Stimulated activated CD4-positive, alpha-beta T cell treated with anti-CD3 and anti-CD28 coated beads, TNF-alpha, amount 100 ng/mL, for 1 hour (primary cell): ENCODE measurements around the gene ITIH3.

Experiments
- DNase-seq, 3 donors: peaks; one replicate each; pipeline ENCODE4 v3.0.0-alpha.2; 2020; ENCODE audit warnings: low read depth in 3 of 3, low spot score in 1 of 3

Gene ITIH3

DNA sequence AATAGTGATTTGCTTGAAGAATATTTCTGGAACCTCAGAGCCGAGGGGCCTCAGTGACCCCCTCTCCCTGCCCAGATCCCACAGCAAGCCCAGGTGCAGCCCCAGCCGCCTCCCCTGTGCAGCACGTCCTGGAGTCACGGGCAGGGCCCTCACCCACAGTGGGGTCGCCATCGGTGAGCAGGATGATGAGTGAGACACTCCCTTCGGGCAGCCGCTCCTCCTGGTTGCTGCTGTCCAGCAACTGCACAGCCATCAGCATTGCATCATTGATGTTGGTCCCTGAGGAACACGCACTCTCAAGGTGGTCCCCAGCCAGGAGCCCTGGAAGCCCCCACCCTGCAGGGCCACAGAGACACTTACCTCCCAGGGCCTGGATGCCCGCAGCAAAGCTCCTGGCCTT lies 29.4 kb downstream of the ITIH3 start:
- no peak for DNase-seq

DNA sequence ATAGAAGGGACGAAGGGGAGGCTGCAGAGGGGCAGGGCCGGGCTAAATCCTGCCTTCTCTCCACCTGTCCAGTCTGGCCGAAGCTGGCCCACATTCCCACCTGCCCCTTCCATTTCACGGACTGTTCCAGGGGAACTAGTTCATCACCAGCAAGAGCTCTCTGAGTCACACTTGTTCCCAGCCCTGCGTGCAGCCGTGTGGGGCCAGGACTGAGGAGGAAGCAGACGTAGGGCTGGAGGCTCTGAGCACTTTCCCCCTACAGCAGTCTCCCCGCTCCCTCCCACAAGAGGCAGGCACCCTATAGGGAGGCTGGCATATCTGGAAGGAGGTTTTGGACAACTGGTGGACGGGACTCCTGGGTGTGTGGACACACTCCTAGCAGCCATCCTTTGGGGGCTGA lies 32.8 kb downstream of the ITIH3 start:
- no peak for DNase-seq

DNA sequence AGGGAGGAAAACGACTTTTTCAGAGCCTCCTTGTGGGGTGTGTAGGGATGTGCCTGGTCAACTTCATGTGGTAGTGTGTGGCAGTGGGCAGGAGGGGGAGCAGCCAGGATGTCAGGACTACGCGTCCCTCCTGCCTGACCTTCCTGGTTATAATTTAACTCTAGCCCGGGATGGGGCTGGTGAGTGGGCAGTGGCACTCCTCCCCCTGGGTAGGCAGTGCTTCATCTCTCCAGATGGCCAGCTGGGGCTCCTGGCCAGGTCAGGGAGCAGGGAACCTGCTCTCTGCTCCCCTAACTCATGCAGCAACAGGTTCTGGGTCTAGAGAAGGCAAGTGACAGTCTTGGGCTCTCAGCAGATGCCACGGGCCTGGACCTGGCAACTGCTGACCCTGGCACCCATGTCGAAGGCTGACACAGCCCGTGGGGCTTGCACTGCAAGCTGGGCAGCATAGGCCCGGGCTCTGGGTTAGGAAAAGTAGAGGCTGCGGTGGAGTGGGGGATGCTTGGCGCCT lies 33.3 kb downstream of the ITIH3 start:
- no peak for DNase-seq

DNA sequence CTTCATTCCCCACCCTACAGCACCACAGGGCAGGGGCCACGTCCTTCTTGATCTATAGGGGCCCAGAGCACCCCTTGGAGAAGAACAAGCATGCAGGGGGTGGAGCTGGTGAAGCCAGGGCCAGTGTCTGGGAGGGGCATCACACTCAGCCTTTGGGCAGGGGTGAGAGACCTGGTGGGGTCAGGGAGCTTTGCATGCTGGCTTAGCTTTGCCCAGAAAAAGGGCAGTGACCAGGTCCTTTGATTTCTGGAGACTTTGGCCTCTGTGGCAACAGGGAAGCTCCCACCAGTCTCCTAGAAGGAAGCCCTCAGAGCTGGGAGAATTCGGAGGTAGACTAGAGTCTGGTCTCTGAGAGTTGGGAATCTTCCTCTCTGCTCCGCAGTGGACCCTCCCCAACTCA lies 34.9 kb downstream of the ITIH3 start:
- DNase-seq = no peak

DNA sequence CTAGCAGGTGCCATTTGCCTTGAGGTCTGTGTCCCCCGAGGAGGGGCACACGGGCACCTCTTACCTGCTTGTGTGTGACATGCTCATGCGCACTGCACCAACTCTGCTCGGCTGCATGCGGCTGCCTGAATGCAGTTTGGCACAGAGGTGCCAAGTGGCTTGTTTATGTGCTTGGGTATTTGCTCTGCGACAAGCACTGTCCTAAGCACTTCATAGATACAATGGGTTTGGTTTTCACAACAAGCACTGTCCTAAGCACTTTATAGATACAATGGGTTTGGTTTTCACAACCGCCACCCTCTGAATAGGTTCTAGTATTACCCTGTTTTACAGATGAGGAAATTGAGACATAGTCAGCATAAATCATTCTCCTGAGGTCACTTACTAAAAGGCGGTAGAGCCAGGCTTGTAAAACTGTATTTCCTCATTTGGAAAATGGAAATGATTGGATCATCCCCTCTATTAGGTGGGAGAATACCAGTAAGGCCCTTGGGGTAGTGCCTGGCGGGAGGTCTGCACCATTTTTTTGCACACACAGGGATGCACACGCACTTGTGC lies 35.4 kb downstream of the ITIH3 start:
- DNase-seq = no peak

DNA sequence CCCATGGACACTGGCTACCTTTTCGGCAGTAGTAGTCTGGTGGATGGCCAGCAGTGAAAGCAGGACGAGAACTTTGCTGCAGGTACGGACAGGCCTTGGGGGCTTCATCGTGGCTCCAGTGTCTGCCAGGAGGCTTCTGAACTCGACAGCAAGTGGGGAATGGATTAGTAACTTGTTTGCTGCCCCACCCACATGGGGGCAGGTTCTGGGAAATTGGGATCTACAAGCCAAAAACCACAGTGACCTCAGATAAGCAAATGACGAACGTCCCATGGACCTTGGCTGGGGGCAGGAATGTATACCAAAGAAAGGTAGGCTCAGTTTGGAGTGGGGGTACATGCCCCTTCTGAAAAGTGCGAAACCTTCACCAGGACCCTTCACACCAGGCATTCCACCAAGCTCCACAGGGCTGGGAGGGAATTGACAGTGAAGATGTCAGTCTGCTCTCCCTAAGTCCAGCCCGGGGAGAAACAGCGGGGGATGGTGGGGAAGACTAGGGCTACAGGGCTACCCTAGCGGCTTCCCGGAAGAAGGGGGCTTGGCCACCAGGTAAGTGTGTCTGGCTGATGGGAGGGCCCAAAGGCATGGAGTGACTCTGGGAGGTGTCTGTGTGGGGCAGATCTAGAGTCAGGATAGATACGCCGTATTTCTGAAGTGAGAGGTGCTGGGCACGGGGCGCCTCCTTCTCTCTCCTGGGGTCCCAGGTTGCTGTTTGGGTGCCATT lies 36.1 kb downstream of the ITIH3 start, which contains the start of gene ITIH4:
TSS of gene ITIH4 (minus strand) at position 138 of the 724 bp plus-strand sequence. CDS start at position 108, 30 bp downstream.
- no peak for DNase-seq

DNA sequence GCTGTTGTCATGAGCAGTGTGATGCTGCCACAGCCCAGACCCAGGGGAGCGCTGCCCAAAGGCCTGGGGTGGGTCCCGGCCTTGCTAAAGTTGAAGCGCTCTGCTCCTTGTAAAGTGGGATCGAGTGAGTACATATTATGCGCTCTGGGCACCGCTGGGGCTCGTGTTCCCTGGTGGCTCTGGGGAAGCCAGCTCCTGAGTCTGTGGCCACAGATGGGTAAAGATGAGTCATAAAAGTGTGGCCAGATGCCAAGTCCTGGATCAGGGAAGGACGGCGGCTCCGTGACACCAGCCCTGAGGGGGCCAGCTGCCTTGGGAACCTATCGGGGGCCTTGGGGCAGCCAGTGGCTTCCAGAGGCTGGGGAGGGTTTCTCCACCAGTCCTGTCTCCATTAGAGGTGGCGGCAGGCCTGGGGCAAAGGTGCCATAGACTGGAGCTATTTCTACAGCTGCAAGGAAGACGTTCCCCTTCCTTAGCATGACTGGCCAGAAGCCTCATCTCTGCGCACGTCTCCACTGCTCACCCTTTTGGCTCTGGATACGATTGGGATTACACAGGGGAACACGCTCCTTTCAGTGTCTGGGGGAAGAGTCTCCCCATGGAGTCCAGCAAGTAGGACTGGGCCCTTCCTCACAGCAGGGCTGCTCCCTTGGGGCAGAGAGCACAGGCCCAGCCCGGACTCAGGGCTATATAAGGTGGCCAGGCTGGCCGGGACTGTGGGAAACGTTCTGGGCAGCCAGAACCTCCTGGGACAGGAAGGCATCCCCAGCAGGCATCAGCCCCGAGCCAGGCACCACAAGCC lies 37.1 kb downstream of the ITIH3 start:
- no peak for DNase-seq

DNA sequence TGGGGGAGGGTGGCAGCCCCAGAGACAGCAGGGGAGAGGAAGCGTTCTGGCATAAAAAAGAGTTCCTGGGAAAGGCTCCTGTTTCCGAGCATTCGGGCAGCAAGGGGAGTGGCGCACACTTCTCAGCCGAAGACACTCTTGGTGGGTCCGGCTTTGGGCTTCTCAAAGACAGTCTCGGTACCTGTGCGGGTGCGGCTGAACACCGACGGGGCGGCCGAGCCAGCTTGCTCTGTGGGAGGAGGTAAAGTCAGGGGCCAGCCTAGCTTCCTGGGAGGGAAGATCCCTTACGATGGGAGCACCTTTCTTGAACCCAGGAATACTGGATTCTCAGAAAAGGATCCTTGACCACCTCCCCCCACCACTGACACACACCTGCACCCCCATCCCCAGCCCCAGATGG lies 38.6 kb downstream of the ITIH3 start:
- DNase-seq = no peak

DNA sequence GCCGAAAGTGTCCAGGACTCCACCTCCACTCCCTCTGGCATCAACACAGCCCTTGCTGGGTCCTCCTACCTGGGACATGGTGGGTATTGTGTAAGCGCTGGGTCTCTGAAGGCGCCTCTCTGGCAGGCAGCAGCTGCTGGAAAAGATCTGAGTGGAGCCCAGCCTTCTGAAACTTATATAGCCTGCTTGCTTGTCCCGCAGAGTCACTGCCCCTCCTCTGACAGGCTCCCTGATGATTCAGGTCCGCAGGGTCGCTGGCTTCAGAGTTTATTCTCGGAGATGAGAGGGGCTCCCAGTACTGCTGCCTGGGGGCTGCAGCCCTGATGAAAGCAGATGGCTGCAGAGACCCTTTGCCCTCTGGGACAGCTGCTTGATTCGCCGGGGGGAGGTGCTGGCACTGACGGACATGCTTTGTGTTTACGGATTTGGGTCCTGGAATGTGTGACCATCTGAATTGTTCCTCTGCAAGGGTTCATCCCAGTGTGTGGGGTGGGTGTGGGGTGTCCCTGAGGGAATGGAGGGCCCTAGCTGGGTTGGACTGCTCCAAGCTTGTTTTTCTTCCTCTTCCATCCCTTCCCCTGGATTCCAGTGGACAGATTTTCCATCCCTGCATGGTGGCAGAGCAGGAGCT lies 40.4 kb downstream of the ITIH3 start, which contains the start of gene MUSTN1:
TSS of gene MUSTN1 (minus strand) at position 149 of the 631 bp plus-strand sequence. CDS start at position 78, 71 bp downstream.
- no peak for DNase-seq

DNA sequence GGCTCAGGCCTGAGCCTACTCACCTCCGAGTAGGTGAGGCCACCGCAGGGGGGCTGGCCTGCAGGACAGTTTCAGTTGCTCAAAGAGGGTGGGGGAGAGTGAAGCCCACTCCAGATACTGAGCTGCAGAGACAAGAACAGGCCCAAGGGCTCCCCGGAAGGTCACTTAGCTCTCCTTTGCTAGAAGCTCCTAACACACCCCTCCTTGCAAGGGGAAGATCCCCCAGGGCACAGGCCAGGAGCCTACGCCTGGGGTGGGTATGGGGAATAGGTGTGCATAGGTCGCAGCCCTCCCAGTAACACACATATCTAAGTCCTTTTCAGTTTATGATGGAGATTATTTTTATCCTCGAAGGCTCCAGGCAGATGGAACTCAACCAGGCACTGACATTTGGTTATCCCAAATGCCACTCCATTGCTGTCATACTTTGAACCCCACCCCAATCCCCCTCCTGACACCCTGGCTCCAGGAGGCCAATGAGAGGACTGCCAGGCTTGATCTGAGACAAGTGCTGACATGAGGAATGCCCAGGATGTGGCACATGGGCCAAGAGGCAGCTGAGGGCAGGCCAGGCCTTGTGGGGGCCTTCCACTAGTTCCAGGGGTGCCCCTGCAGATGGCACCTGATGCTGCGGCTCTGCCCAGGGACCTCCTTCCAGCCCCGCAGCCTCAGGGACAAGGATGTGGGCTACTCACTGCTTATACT lies 41.3 kb downstream of the ITIH3 start:
- no peak for DNase-seq

DNA sequence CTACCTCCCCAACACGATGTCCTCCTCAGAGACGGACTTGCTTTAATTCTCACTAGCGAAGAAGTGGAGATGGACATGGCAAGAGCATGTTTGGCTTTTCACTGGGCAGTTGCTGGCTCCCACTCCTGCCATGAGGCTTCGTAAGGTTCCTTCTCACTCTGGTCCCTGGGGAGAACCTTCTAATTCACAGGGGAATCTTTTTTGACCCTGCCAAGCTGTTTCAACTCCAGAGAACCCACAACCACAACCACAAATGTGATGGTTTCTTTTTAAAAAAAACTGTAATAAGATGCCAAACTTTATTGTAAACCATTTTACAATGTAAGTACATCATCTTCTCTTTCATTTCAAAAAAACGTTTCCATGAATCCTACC lies 41.9 kb downstream of the ITIH3 start:
- DNase-seq = no peak

DNA sequence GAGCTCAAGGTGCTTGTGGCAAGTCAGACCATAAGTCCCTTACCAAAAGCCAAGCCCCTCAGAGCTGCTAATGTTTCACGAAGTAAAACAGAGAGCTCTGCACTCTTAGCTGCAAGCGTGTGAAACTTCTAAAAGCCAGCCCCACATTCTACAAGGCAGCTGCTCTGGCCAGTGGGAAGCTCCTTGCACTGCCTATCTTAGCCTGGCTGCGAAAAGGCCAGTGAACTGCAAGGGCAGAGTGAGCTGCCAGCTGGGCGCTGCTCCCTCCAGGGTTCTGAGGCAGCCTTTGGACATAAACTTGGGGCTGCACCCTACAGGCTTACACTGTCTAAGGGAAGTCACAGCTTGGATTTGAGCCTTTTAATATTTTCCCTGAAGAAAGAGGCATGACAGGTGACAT lies 42.4 kb downstream of the ITIH3 start:
- no peak for DNase-seq

DNA sequence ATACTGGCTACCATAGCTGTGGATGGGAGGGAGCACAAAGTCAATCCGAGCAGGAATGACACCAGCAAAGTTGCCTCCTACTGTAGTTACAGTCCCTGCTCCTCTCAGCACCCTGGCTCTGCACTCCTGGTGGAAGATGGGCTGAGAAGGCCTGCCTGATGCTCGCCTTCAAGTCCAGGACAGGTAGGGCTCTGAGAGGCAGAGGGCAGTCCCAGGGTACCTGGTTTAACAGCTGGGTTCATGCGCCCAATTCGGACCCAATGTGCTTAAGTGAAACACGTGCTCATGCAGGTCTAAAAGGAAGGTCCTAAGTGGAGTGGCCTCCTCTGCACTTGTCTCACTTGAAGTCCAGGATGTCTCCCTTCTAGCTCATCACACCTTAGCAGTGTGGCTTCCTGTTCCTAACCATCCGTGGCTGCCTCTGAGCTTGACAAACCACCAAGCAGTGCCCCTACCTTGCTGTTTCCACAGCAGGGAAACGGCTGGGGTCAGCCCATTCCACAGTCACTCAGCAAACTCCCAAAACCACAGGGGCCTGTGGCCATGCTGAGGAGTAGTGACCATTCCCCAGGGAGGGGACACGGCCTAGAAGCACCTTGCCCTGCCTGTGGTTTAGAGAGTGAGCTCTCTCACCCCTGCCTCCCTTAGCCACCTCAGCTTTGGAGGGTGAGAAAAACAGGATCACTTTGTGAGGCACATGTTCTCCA lies 44.1 kb downstream of the ITIH3 start:
- no peak for DNase-seq

DNA sequence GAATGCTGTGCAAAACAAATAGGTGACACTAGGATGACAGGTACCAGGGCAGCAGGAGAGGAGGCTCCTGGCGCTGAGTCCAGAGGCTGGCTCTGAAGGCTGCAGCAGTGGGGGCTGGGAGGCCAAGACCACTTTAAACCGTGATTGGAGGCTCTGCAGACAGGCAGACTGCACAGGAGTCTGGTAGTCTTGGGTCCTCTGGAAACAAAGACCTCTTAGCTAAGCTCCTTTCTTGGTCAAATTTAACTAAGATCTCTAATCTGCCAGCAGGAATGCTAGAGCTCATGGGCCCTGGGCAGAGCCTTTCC lies 44.6 kb downstream of the ITIH3 start:
- DNase-seq = no peak

DNA sequence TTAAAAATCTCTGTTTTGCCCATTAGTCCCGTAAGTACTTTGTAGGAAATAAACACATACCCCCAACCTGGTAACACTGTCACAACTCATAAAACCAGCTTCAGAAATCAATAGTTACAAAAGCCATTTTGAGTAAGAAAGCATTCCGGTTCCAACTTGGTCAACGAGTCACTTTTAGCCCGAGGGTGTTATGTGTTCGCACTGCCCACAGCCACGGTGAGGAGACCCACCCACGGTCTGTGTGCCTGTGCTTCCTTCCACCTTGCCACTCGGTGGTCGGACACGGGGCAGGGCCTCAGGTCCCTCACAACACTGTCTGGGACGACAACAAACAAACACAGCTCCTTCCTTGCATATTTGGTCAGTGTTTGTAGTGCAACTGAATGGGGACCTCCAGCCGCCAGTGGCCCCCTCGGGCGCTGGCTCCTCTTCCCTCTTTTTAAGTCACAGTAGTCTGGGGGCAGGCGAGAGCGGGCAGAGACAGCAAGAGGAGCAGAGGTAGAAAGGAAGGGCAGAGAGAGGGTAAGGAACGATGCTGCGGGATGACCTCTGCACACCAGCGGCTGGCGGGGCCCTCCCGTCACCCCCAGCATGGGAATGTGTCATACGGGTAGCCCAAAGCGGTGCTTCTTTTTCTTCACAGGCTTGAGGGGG lies 45.4 kb downstream of the ITIH3 start:
- DNase-seq = no peak

DNA sequence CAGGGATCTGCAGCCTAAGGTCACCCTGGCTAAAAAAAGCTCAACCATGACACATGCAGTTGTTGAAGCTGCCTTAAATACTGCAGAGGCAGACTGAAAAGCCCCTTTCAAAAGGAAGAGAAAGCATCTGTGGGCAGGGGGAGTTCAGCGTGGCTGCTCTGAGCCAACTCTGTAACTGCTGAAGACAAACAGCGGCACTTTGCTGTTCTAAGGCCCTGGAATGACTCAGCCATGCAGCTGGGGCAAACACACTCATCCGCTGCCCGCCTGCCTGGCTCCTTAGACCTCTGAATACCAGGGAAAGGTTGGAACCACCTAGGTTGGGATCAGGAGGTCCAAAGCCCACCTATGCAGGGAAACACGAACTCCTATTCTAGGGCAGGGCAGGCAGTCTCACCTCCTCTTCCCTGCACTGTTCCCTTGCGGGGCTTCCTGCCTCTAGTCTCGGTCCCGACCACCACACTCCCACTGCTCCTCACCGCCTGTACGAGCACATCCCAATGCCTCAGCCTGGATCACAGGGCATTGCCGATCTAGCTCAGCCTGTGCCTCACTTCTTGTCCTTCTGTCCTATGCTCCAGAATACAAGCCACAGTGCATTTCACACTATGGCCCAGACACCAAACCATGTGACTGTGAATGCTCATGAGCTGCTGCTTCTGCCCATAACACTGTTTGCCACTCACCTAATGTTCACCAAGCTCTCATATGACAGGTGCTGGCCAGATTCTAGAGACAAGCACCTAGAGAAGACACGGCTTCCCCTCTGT lies 46.8 kb downstream of the ITIH3 start:
- no peak for DNase-seq

DNA sequence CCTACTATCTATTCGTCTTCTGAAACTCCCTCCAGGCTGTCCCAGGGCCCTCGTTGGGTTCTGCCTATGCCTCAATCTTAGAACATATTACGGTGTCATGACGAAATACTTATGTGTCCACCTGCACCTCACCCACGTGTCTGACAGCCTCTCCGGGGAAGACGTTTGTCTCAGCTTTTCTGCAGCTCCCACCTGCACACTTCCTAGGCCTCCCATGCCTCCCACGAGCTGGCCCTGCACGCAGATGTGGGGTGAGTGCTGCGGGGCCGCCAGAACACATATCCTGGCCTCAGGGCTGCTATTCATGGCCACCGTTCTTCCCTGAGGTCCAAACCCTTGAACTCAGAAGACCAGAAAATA lies 47.4 kb downstream of the ITIH3 start:
- DNase-seq = no peak

DNA sequence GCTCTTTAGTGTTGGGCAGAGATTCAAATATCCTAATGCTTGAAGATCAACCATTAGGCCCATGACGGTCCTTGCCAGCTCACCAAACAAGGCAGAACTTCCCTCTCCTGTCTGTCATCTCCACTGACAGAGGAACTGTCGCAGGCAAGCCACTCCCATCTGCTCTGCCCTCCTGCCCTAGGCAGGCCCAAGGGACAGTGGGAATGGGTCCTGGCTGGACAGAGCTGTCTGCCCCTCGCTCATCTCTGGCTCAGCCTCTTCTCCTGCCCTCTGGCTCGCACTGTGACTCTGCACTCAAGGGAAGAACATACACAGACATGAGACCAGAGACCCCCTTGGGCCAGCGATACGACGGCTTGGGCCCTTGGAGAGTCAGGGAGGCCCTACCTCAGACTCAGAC lies 47.8 kb downstream of the ITIH3 start:
- no peak for DNase-seq
